AG08395 (cell line): ENCODE results near the gene NHERF2.
"Not testable (repeated sequence)": the region's sequence is repeated elsewhere in the genome, so short reads cannot be mapped to it uniquely, and the experiment has no call there.

Experiments
- DNase-seq: peaks from one replicate; pipeline ENCODE4 v3.0.0; 2012; ENCODE audit warnings: mixed read lengths, low spot score

Gene NHERF2

DNA sequence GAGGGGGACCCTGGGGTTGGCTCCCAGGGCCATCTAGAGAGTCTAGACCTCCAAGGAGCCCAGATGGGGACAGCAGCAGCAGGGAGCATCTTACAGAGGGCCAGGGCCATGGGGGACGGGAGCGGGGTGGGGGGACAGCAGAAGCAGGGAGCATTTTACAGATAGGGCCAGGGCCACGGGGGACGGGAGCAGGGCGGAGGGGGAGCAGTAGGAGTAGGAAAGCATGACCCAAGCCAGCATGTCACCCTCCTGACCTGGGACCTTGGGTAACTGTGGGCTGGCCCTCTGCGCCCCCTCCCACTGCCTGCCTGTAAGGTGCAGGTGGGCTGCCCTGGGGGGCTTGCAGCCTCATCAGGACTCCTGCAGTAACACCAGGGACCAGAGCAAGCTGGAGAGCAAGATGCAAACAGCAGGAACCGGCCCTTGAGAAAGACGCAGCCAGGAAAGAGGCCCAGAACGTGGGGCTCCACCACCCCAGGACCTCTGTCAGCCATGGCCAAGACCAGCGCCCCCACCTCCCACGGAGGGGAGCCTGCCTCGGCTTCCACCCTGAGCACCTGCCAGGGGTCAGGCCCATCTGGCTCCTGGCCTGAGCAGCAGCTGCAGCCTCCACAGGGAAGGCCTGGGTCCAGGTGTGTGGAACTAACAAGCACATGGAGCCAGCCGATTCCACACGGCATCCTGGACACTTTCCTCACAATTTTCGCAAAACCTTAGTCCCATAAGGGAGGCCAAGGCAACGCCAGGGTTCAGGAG is 19.4 kb upstream of the NHERF2 start:
- no peak for DNase-seq

DNA sequence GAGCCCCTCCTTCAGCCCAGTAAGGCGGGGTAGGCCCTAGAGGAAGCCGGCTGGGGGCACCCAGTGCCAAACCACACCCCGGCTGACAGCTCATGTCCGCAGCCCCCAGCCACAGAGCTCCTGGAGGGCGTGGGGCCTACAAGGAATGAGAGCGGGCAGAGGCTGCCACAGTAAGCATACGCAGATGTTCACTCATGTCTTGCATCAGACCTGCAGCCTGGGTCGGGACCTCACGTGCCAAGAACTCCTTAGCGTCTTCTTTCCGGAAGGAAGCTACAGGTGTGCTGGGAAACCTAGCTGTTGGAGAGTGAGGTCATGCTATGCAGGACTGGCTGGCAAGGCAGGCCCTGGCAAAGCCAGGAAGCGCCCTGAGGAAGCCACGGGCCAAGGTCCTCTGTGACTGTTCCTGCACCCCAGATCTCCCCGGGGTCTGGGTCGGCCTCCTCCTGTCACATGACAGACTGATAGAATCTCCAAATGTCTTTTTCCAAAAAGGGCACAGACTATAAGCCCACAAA is 18.6 kb upstream of the NHERF2 start:
- DNase-seq, result peak; percentile 80

DNA sequence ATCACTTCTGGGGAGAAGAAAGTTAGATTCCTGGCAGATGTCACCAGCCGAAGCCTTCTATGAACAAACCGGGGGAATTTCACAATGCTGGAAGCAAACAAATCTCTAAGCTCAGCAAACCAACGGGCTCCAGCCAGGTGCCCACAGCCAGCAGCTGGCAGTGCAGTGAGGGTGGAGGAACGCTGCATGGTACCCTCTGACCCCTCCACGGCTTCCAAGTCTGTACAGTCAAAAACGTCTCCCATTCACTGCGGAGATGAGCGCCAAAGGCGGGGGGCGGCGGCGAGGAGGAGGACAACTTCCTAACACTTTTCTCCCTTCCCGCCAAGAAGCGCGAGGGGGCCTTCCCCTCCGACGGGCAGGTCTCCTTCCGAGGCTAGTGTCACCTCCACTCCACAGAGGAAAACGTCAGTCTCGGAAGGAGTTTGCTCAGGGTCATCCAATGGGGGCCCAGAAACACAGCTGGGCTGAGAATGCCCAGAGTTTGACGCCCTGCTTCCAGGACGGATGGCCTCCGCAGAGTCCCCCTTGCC is 18.0 kb upstream of the NHERF2 start:
- peak; percentile 45 for DNase-seq

DNA sequence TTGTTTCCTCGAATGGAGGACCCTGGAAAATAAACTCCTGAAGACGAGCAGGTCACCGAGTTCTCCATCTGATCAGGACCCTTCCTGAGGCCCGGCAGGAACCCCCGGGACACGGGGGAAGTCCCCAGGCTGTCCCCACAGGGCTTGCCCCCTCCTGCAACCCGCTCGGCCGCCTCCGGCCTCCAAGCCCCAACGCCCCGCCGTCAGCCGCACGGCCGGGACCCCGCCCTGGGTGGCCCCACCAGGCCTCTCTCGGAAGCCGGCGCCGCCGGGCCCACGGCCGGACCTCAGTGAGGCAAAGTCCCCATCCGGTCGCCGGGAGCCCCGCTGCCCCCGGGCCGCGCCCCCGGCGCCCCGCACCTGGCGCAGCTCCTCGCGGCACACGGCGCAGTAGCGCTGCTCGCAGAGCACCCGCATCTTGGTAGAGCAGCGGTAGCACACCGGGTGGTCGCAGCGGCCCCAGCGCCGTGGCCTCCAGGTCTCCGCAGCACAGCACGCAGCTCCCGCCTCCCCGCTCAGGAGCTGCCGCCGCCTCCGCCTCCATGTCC is 17.5 kb upstream of the NHERF2 start:
- no peak for DNase-seq

DNA sequence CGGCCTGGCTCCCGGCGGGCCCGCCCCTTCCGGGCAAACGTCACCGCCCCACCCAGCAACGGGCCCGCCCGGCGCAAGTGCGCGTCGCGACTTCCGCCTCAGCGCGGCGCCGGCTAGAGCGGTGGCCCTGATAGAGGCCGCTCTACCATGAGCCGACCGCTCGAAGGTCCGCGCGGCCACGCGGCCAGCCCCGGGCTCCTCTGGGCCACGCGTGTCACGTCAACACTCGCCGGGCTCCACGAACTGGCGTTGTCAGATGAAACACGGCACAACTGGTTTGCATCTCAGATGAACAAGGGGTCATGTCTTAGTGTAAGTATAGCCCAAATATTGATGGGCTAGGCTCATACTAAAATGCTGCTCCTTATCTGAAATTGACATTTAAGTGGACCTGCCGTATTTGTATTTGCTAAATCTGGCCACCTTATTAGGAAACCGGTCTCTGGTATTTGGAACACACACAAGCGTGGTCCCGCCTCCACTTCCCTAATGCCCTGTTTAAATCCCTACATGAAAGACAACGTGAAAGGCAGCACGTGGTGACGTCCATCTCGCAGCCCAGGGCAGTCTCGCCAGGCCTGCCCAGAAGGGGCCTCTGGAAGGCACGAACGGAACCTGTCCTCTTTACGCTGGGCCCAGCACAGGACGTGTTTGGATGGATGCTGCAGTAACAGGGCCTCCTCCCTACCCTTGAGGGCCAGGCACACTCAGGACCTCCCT is 16.8 kb upstream of the NHERF2 start, which contains the start of gene ZNF598:
TSS of gene ZNF598 (minus strand) at position 31 of the 720 bp plus-strand sequence.
- peak; percentile 95 for DNase-seq

DNA sequence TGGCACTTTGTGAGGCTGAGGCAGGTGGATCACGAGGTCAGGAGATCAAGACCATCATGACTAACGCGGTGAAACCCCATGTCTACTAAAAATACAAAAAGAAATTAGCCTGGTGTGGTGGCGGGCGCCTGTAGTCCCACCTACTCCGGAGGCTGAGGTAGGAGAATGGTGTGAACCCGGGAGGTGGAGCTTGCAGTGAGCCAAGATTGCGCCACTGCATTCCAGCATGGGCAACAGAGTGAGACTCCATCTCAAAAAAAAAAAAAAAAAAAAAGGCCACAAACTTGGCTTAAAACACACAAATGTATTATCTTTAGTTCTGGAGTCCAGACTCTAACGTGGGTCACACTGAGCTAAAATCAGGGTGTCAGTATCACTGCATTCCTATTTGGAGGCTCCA is 15.0 kb upstream of the NHERF2 start:
- not testable (repeated sequence) for DNase-seq

DNA sequence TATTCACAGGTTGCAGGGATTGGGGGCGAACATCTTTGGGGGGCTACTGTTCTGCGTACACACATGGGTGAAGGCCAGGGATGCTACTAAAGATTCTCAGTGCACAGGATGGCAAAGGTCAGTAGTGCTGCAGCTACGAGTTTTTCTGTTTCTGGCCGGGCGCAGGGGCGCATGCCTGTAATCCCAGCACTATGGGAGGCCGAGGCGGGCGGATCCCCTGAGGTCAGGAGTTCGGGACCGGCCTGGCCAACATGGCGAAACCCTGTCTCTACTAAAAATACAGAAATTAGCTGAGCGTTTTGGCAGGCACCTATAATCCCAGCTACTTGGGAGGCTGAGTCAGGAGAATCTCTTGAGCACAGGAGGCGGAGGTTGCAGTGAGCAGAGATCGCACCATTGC is 13.2 kb upstream of the NHERF2 start:
- DNase-seq, result no peak

DNA sequence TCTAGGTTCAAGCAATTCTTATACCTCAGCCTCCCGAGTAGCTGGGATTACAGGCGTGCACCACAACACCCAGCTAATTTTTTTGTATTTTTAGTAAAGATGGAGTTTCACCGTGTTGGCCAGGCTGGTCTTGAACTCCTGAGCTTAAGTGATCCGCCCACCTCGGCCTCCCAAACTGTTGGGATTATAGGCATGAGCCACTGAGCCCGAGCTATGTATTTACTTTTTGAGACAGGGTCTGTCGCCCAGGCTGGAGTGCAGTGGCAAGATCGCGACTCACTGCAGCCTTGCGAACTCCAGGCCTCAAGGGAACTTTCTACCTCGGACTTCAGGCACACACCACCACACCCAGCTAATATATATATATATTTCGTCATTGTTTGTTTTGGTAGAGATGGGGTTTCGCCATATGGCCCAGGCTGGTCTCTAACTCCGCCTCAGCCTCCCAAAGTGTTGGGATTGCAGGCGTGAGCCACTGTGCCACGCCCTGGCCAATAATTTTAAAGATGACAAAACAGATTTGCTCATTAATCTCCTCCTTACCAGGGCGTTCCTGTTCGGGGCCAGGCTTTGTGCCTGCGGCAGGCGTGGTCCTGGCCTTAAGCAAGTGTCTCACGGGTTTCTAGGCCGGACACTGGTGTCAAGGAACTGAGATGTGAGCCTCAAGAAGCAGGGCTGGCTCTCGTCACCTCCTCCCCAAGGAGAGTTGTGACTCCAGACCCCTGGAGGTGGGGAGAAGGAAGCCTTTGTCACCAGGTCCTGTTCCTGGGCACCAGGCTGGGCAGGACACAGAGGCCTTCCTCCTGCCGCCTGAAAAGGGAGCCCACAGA is 11.4 kb upstream of the NHERF2 start:
- DNase-seq, result no peak

DNA sequence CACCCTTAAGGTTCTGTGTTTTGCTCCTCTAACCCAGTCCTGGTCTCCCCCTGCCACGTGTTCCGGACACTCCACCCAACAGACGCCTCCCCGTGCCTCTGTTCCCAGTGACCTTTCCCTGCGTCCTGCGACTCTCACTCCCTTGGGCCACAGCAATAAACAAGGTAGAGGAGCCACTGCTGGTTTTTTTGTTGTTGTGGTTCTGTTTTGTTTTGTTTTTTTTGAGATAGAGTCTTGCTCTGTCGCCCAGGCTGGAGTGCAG is 10.8 kb upstream of the NHERF2 start:
- DNase-seq, result no peak

DNA sequence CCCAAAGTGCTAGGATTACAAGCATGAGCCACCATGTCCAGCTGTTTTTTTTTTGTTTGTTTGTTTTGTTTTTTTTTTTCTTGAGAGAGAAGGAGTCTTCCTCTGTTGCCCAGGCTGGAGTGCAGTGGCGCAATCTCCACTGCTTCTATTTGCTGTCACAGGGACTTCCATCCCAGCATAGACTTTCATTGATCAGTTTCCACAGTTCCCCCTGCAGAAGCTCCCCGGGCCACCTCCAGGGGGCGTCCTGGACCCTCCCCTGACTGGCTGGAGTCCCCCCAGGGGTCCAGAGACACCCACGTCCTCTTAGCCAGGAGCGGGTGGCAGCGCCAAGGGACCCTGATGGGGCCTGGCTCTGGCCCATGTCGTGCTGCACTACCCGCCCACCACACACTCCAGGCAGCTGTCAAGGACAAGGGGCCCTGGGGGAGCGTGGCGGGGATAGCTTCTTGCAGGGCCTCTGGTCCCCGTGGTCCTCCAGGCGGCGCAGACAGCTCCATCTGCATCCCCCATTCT is 10.2 kb upstream of the NHERF2 start:
- DNase-seq, result no peak

DNA sequence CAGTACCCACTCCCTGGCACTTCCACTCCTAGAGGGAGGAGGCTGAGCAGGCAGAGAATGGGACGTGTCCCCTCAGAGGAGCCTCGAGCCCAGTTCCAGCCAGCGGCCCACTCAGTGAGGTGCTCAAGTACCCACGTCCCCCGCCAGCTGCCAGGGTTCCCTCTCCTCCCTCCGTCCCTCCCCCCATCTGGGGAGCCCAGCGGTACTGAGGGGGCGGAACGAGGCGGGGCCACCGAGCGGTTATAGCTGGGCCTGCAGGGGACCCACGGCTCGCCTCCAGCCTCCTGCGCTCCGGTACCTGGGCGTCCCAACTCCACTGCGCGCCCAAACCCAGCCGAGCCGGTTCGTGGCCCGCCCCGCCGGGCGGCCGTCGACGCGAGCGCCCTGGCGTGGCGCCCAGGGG is 7.2 kb upstream of the NHERF2 start, which contains the start of gene NPW:
TSS of gene NPW (plus strand) at position 268 of the 403 bp plus-strand sequence.
- no peak for DNase-seq

DNA sequence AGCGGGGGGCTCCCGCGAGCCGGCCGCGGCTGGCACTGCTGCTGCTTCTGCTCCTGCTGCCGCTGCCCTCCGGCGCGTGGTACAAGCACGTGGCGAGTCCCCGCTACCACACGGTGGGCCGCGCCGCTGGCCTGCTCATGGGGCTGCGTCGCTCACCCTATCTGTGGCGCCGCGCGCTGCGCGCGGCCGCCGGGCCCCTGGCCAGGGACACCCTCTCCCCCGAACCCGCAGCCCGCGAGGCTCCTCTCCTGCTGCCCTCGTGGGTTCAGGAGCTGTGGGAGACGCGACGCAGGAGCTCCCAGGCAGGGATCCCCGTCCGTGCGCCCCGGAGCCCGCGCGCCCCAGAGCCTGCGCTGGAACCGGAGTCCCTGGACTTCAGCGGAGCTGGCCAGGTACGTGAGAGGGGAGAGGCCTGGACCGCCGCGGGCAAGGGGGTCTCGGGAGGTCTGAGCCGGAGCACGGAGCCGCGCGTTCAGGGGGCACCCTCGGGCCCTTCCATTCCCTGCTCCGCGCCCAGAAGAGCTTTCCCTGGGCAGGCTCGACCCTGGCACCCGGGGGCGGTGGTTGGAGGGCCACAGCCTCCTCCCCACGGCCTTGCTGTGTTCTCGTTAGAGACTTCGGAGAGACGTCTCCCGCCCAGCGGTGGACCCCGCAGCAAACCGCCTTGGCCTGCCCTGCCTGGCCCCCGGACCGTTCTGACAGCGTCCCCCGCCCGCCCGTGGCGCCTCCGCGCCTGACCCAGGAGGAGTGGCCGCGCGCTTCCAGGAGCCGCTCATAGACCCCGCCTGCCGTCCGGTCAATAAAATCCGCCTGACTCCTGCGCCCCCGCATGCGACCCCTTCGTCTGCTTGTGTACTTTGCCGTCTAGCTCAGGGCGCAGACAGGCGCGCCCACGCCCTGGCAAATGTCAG is 6.5 kb upstream of the NHERF2 start:
- no peak for DNase-seq

DNA sequence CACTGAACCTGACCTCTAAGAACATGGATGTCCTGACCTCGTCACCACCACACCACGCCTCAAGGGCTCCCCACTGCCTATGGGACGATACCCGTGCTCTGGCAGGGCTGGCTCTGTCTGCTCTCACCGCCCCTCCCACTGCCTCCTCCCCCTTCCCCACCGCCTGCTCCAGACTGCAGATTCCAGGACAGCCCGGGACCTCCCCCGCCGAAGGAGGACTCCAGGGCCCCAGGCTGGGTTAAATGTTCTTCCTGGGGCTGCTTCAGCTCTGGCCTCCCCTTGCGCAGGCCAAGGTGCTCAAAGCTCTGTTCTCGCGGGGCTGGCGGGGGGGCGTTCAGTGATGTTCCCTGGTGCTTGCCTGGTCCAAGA is 4.0 kb upstream of the NHERF2 start:
- DNase-seq, result no peak

DNA sequence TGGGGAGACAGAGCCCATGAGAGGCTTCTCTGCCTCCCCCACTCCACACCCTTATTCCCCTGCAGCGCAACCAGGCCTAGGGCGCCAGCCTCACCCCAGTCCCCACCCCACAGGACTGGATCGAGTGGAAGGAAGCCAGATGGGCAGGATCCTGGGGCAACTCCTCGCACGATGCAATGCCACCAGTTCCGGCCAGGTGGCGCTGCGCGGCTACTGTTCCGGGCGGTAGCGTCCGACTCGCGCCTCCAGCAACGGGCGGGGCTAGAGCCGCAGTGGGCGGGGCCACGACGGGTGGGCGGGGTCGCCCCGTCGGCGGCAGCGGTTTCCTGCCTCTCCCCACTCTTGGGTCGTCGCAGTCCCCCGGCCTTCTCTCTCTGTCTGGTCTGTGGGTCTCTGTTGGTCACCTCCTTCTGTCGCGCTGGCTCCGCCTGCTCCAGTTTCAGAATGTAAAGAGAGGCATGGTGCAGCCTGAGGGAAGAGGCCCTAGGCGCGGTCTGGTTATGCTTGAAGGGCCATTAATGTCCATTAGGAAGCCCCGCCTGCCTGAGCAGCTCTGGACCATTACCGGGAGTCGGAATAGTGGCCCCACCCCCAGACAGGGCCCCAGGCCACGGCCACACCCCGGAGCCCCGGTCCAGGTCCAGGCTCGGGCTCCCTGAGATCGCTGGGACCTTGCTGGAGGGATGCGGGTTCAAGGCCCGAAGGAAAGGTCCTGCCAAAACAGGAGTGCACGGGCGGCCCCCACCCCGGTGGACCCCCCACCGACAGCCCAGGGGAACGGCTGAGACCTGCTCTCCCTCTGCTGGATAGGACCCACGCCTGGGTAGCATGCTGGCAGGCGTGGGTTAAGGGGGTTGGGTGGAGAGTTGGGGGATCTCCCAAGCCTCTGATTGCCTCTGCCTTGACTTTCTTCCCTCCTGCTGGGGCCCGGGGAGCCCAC is 3.3 kb upstream of the NHERF2 start:
- peak; percentile 96 for DNase-seq

DNA sequence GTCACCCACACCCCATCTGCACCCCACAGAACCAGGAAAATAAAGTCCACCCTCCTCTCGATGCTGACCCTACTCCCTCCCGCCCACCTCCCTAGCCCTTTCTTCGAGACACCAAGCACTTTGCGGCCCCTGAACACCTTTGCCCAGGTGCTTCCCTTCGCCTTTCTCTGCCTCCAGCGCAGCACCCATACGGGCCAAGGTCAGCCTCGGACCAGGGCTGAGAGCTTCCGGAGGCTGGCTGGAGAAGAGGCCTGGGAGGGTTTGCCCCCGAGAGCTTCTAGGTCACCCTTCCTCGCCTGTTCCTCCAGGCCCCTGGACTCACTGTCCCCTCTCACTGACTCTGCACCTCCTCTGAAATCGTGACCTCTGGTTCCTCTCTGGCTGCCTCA is 2.7 kb upstream of the NHERF2 start:
- DNase-seq, result no peak

DNA sequence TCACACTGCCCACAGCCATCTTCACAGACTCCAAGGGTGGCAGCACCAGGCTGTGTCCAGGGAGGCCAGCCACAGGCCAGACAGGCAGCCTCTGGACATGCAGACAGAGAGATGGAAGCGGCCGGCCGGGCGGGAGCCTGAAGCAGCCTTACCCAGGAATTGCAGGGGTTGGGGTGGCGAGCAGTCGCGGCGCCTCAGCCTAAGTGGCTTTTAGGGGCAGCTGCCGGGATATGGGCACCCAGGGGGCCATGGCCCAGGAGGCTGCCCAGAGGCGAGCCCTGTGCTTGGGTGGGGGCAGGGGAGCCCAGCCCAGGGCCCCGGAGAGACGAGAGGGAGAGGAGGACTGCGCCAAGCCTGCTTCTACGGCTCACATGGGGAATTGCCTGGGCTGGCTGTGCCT is 1.5 kb upstream of the NHERF2 start:
- no peak for DNase-seq

DNA sequence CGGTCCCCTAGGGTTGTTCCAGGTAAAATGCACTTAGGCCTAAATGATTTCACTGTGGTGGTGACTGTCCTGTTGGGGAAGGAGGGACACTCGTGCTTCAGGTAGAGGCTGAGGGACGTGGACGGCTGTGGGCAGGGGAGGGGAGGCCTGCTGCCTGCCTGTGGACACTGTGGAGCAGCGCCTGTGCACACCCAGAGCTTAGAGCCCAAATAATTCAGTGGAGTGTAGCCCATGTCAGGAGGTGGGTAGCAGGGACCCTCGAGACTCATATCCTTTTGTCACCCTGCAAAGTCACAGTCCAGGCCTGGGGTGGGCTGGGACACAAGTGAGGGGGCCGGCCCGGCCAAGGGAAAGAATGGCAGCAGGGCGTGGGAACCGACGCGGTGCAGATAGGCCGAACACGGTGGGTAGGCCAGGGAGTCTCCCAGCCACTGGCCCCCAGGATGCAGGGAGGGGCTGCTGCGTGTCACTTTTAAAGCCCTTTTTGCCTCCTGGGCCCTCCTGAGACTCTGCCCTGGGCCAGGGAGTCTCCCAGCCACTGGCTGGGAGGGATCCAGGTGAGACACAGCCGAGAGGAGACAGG is 733 bp upstream of the NHERF2 start:
- no peak for DNase-seq

DNA sequence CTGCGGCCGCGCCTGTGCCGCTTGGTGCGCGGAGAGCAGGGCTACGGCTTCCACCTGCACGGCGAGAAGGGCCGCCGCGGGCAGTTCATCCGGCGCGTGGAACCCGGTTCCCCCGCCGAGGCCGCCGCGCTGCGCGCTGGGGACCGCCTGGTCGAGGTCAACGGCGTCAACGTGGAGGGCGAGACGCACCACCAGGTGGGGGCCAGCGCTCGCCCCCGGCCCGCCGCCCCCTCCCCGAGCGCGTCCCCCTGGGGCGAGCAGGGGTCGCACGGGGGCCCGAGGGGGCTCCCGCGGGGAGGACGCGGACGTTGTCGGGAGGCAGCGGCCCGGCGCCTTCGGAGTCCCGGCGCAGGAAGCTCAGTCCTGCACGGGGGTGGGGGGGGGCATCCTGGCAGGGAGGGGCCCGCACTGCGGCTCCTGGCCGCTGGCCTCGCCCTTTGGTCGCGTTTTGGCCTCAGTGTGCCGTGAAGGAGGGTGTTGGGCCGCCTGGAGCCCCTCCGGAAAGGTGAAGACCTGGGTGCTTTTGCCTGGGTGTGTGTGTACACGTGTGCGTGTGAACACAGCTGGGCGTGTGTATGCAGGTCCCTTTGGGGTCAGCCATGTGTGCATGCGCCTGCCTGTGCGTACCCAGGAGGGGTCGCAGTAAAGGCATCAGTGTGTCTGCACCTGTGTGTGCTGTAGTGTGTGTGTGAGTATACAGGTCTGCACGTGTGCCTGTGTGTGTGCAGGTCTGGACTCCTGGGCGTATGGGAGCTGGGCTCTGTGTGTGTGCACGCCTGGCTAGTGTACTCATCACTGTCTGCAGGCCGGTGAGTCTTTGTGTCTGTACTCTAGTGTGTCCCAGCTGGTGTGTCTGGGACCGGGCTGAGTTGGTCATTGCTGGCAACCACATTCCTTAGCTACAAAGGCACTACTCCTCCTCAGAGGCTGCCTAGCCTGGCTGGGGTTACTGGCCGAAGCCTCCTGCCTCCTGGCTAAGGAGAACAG is 615 bp downstream of the NHERF2 start:
- DNase-seq, result no peak
